NOMO-1 treated with DMSO at 0.1 percent for 48 hours (cell line): ENCODE results near the gene CHST13.

ENCODE experiments used
- DNase-seq: peaks from one replicate; lab custom pipeline; 2025; ENCODE audit not compliant: unreplicated experiment; lab: John Stamatoyannopoulos, UW

The CHST13 gene

DNA sequence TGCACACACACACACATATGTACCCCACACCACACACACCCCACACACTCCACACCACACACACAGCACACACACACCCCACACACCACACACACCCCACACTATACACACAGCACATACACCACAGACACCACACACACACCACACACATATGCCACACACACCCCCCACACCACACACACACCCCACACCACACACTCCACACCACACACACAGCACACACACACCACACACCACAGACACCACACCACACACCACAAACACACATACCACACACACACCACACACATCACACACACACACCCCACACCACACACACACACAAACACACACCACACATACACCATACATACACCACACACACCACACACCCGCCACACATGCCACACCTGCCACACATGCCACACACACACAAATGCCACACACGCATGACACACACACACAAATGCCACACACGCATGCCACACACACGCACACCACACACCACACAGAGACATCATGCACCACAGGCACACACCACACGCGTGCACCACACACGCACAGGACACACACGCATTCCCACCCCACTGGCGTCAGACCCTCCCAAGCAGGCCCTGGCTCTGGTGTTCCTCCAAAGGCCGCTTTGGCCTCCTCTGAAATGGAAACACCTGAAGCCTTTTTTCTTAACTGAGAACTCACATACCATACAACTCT lies 15.7 kb downstream of the CHST13 start:
- DNase-seq = no peak

DNA sequence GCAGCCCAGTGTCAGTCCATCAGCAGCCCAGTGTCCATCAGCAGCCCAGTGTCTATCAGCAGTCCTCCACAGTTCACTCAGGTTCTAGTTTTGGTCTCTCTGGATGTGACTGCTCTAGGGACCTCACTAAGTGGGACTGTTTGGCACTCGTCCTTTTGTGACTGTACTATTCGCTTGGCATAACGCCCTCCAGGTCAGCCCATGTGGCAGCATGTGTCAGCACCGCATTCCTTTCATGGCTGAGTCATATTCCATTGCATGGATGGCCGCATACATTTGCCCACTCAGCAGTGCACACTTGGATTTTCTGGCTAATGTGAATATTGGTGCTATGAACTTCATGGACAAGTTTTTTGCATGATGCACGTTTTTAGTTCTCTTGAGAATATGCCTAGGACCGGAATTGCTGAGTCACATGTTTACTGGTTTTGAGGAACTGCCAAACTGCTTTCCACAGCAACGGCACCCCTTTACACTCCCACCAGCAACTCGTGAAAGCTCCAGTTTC lies 16.4 kb downstream of the CHST13 start:
- peak; percentile 85 for DNase-seq

DNA sequence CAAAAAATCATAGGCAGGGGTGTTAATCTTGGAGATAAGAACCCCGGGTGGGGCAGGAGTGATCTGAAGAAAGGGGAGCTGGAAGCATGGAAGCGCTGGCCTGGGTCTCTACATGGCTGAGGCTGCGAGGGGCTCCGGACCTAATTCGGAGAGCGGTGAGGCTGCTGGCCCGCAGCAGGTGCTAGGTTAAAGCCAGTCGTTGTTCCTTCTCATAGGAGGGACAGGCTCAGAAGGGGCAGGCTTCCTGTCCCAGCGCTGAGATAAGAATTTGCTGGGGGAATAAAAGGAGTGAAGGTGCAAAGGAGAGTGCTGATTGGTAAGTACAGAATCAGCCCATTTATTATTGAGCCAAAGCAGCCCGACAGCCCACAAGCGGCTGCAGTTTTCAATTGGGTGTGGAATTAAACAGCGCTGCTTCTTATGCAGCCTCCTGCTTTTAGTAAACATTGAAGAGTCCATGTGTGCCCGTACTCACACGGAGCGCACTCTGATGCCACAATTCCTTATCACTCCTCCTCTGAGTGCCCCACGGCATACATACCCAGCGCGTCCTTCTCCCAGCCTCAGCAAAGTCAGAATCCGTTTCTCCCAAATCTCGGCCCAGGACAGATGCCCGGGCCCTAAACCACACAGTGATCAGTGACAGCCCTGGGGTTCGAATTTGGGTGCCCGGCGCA lies 17.1 kb downstream of the CHST13 start:
- peak; percentile 19 for DNase-seq

DNA sequence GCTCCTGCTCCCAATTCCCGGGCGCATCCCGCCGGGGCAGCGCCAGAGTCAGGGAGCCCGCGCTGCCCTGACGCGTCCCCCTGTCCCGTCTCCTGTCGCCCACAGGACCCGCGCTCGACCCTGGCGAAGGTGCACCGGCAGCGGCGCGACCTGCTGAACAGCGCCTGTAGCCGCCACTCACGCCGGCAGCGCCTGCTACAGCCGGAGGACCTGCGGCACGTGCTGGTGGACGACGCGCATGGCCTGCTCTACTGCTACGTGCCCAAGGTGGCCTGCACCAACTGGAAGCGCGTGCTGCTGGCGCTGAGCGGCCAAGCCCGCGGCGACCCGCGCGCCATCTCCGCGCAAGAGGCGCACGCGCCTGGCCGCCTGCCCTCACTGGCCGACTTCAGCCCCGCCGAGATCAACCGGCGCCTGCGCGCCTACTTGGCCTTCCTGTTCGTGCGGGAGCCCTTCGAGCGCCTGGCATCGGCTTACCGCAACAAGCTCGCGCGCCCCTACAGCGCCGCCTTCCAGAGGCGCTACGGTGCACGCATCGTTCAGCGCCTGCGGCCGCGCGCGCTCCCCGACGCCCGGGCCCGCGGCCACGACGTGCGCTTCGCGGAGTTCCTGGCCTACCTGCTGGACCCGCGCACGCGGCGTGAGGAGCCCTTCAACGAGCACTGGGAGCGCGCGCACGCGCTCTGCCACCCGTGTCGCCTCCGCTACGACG lies 17.8 kb downstream of the CHST13 start:
- no peak for DNase-seq

DNA sequence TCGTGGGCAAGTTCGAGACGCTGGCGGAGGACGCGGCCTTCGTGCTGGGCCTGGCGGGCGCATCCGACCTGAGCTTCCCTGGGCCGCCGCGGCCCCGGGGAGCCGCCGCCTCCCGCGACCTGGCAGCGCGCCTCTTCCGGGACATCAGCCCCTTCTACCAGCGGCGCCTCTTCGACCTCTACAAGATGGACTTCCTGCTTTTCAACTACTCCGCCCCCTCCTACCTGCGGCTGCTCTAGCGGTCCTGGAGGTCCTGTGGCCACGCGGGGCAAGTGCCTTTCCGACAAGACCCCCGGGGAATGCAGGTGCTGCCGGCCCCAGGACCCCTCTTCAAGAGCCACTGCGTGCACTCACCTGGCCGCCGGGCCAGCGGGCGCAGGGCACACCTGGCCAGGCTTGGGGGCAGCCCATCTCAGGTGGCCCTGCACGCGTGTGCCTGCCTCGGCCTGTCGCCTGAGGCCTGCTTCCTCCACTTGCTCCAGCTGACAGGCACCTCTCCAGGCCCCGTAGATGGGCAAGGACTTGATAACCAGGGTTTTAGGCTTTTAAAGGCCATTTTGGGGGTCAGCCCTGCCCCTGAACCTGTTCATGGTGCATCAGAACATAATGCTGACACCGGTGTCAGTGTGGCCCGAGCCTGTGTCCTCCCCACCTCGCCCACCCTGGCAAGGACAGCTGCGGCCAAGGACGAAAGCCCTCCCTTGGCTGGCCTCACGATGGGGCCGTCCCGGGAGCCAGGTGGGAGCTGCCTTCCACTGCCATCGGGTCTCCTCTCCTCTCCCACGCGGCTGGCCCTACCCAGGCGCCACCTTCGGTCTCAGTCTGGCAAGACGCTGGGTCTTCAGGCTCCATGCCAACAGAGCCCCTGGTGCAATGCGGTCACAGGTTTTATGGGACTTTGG lies 18.6 kb downstream of the CHST13 start:
- DNase-seq = no peak

DNA sequence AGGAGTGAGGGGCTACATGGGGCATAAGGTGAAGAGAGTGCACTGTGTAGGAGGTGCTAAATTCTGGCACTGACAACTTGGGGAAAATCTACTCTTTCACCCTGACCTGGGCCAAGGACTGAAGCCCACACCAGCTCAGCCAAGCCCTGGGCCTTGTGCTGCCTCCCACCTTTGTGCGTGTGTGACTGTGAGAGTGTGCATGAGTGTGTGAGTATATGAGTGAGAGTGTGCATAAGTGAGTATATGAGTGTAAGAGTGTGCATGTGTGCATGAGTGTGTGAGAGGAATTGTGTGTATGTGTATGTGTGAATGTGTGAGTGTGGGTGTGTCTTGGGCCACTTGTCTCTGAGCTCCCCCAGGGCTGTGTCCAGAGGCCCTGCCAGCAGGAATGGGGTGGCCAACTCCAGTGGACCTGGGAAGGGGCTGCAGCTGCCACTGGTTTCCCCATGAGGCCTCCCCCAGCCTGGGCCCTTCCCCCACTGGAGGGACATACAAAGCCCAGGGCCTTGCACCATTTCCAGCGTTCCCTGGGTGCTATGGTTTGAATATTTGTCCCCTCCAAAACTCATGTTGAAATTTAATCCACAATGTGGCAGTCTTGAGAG lies 19.6 kb downstream of the CHST13 start:
- DNase-seq = no peak

DNA sequence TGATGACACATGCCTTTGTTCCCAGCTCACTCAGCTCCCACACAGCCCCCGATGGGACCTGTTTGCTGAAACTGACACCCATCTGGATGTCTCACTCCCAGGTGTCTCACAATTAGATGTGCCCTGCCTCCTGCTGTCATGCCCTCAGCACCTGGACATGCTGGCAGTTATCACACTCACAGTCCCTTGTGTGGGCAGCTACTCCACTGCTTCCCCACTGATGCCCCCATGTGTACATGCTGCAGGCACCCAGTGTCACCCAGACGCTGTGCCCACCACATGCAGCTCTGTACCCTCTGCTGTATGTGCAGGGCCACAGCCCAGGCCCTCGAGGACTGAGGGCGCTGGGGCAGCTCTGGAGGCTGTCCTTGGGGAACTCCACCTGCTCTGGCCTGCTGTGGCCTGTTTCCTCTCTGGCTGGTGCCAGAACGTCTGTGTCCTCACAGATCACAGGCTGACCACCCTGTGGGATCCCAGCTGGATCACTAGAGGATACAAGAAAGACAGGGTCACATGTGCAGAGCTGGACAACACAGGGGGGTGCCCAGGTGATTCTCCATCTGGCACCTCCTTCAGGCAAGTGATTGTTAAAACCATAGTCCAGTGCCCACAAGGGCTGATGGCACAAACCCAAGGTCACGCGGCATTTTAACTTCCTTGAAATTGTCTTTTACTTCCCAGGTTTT lies 20.8 kb downstream of the CHST13 start:
- no peak for DNase-seq

DNA sequence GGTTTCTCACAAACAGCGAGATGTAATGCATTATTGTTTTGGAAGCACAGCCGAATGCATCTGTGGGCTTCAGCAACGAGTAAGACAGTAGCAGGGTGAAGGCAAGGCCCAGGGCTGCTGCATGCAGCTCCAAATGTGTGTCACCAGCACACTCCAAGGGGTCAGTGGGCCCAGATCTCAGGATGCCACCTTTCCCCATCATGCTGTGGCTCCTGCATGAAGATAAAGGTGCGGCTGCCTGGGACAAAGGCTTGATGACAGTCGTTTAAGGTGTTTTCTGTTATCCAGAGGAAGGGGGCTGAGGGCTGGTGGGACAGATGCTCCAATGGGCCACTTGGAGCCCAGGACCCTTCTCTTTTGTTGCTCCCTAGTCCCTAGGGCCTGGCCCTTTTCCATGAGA lies 21.6 kb downstream of the CHST13 start:
- DNase-seq = no peak

DNA sequence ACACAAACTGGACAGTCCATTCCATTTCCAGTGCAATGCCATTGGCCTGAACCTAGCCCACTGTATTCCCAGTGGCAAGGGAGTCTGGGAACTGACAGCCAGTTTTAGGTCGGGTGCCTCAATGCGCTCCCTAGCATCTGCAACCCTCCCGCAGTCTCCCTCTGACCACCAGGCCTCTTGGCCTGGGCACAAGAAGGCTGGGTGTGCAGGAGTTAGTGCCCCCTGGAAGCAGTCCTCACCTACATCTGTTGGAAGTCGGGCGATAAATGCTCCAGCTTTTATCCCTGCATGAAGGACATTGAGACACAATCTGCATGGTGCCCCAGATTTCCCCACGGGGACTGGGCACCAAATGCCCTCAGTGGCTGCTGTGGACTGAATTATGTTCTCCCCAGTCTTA lies 22.1 kb downstream of the CHST13 start:
- no peak for DNase-seq

DNA sequence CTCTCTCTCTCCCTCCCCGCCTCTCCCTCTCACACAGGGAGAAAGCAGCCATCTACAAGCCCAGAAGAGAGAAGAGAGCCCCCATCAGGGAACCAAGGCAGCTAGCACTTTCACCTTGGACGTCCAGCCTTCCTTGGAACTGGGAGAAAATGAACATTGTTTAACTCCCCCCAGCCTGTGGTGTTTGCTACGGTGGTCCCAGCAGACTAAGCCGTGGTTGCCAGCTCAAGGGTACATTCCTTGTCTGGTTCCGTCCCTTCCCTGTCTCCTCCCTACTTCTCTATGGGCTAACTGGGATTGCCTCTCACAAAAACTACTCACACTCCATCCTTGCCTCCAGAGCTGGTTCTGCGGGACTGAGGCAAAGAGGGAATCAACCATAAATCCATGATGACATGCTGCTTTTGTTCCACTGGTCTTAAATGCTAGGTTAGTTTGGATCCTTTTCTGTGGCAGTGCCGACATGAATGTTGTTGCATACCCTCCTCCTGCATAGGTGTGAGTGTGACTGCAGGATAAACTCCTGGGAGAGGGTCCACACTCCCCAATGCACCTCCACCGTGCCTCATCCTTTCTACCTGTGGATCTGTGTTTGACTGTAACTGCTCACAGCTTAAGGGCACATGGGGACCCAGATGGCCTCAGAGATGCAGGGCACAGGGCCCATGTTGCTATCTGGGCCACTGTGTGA lies 22.7 kb downstream of the CHST13 start:
- DNase-seq = no peak

DNA sequence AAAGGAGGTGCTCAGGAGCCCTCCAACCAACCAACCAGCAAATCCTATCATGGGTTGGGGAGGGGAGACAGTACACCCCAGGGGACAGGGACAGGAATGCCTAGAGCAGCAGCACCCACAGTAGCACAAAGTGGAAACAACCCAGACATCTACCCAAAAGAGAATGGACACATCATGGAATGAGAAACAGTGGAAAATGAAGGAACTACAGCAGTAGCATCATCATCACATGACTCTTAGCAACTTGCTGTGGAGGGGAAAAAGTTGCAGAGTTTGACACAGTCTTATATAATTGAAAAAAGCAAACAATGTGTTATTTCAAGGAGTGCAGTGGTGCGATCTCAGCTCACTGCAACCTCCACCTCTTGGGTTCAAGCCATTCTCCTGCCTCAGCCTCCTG lies 23.8 kb downstream of the CHST13 start:
- no peak for DNase-seq

DNA sequence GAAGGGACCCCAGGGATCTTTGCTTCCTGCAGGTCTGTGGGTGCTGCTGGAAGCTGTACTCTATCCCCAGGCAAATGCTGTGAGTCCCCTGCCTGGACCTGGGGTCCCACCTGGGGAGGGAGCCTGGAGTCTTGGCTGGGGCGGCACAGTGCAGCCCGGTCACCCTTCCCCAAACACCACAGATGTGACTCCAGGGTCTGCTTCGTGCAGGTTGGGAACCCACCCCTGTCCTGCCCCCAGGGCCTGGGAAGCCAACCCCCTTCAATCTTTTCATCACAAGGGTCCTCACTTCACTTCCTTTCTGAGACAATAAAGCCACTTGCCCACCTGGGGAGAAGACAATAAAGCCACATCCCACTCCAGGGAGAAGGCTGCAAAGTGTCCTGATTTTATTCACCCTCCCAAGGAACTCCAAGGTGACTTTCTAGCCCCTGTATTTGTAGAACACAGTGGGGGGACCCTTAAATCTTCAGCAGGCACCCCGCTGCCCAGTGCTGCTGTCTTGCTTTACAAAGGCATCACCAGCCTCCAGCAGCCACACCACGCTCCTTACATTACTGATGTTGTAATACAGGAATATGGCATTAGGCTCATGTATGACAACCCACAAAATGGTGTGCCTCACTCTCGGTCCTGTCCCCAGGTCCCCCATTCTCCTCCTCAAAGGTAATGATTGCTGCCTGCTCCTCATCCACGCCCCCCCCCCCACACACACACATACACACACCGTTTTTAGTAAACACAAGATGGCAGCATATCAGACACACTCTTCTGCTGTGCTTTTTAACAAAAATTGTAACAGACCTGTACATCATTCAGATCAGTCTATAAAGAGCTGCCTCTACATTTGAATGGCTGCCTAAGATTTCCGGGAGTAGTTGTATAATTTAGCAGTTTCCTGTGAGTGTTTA lies 24.9 kb downstream of the CHST13 start:
- DNase-seq = no peak

DNA sequence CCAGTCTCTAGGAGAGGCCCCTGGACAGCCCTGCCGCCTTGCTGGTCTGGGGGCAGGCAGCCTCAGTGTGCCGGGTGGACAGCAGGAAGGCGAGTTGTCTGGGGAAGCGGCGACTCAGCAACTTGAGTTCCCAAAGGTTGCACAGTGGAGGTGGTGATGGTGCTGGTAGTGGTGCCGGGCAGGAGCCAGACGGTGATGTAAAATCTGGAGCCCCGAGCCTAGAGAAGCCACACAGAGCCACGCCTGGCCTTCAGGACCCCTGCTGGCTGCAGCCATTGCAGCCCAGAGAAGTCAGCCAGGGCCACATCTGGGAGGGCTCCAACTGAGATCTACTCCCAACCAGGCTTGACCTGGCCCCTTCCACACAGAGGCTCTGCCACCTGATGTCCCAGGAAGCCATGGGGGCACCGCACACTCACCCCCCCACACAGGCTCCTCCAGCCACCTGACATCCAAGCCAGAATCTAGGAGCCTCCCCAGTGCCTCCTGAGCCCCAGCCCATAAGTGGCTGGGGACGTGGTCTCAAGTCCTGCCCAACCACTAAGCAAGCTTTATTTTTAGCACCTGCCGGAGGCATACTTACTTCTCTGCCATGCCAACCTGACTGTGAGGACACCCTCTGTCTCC lies 26.0 kb downstream of the CHST13 start:
- DNase-seq = no peak

DNA sequence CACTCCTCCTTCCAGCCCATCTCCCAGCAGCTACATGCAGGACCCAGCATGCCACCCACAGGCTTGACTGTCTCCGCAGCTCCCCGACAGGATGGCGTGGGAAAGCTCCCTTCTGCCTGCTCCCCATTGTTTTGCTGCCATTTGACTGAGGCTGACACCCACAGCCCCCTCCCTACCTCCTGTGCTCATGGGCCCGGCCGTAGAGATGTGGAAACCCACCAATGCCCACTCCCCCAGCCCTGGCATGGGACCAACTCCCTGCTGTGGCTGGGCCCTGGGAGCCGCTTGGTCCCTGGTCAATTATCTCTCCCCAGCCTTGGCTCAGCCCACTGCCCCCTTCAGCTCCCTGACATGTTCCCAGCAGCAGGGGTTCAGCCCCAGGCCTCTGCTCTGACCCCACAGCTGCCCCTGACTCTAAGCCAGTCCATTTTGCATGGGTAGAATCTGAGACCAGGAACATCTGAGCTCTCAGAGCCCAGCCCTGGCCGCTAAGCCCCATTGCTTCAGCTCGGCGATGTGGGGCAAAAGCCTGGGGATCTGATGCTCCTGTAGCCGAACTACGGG lies 26.6 kb downstream of the CHST13 start:
- DNase-seq = no peak

DNA sequence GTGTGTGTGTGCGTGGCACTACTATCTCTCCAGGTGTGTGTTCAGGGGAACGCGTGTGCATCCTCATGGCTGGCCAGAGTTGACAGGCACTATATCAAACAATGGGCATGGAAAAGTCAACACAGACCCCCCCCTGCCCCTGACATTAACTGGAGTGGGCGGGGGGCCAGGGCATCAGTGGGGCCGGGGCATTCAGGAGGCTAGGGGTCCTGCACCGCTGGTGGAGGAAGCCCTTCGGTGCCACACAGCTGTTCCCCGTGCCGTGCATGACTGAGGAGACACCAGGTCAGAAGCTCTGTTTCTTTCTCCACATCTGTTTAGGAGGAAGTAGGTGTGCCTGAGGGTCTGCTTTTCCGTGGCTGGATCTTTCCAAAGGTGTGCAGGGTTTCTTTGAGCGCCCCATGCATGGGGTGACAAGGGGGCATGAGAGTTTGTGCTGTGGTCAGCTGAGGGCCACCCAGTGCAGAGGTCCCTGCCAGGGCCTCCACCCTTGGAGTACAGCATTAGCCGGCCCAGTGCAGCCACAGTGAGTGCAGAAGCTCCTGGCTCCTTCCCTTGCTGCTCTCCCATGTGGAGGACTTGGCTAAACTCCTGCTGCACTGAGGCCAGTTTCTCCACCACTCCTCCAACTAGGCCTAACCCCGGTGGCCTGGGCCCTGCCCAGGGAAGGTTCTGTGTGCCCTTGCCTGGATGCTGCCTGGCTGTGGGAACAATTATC lies 27.3 kb downstream of the CHST13 start:
- no peak for DNase-seq

DNA sequence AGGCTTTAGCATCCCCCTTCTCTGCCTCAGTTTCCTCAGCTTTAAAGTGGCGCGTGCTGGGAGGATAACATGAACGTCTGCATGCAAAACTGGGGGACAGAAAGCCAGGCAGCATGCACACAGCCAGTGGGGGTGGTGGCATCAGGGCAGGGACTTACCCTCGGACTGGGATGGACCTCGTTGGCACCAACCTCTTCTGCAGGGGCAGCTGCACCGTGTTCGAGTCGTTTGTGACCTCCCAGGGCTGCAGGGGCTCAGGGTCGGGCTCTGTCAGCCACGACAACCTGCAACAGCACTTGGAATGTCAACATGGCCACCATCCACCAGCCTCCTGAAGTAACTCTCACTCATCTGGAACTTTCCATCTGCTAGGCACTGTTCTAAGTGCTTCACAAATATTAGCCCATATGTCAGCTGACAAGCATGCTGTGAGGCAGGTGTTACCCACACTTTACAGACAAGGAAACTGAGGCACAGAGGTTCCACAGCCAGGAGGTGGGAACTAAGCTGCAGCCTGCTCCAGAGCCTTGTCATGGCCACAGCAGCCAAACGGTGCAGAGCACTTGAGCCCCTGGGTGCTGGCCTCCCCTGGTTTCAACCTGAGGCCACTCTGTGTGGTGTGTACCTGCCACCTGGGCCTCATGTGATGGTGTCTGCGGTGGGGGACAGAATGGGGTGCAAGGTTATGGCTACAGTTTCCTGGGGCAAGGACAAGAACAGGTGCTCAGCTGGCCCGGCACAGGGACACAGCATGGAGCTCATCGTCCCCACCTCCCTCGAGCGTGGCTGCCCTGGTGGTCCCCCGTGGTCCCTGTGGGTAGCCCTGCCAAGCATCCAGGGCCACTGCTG lies 28.1 kb downstream of the CHST13 start:
- DNase-seq = no peak
